MG63 (cell line): Measurements from ENCODE around the gene PLCL1. TPM values are rescaled to one million over a fixed set of nuclear protein-coding genes. Genes with fewer than 3 reads are reported as not detected.

Experiments used
- DNase-seq: peaks from one replicate; pipeline ENCODE4 v3.0.0-alpha.2; 2020
- H3K27me3 ChIP-seq: fragments of 250-450 bp; sonication (Bioruptor Pico); 2 replicates; pipeline ENCODE4 v1.5.1; 2020; ENCODE audit warnings: mild to moderate bottlenecking, moderate library complexity
- H3K36me3 ChIP-seq: fragments of 250-450 bp; sonication (Bioruptor Pico); 2 replicates; pipeline ENCODE4 v1.5.1; 2020; ENCODE audit warnings: mild to moderate bottlenecking, moderate library complexity
- H3K4me3 ChIP-seq: fragments of 250-450 bp; sonication (Bioruptor Pico); 2 replicates; pipeline ENCODE4 v1.5.1; 2020; ENCODE audit warnings: mild to moderate bottlenecking, moderate library complexity
- H3K9me3 ChIP-seq: fragments of 250-450 bp; sonication (Bioruptor Pico); 2 replicates; pipeline ENCODE4 v1.5.1; 2020; ENCODE audit warnings: mild to moderate bottlenecking, moderate library complexity
- total RNA-seq: library from RNA; depleted of rRNA; stranded (reverse); fragments of >200 nt; shearing (Covaris generic); gene quantifications from 2 replicates; pipeline ENCODE4 v1.2.3, GENCODE V29; 2014; ENCODE audit warnings: low replicate concordance

The PLCL1 gene
- total RNA-seq, 1 experiment from 2014 or later = not detected

DNA sequence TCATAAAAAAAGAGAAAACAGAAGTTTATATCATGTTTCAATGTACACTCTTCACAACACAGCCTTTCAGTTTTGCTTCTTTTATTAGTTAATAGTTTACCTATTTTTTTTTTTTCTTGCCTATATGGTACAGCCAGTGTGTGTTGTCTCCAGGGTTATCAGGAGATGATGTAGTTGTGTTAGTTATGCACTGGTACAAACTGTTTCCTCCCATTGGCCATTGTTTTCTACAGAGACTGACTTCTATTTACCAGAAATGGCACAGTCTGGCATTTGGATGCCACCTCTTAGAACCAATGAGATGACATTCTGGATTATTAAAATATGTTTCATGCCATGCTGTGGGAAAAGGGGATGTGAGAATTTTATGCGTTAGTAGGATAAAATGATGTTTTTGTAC is 339.4 kb downstream of the PLCL1 start:
- Histone ChIP-seq H3K4me3 (no peak overlapping the region), H3K36me3 (no peaks in the 10 kb centered on the region), H3K9me3 (no peaks in the 10 kb centered on the region), H3K27me3 (no peaks in the 10 kb centered on the region)
- no peak for DNase-seq

- Histone ChIP-seq H3K27me3 (no peaks in the 10 kb centered on the region), H3K9me3 (no peaks in the 10 kb centered on the region), H3K36me3 (no peaks in the 10 kb centered on the region)
Measured at GRCh38 chr2:198144660-198145059, 340.3 kb downstream of the PLCL1 start.

GRCh38 chr2:198146346-198146940 is 342.1 kb downstream of the PLCL1 start:
- DNase-seq = peak; percentile 1
- Histone ChIP-seq H3K27me3 (no peaks in the 10 kb centered on the region), H3K9me3 (no peaks in the 10 kb centered on the region), H3K4me3 (no peak overlapping the region), H3K36me3 (no peaks in the 10 kb centered on the region)

More at GRCh38 chr2:198144660-198145059, 340.3 kb downstream of the PLCL1 start:
- no peak for DNase-seq
- no peak overlapping the region for H3K4me3 ChIP-seq

DNA sequence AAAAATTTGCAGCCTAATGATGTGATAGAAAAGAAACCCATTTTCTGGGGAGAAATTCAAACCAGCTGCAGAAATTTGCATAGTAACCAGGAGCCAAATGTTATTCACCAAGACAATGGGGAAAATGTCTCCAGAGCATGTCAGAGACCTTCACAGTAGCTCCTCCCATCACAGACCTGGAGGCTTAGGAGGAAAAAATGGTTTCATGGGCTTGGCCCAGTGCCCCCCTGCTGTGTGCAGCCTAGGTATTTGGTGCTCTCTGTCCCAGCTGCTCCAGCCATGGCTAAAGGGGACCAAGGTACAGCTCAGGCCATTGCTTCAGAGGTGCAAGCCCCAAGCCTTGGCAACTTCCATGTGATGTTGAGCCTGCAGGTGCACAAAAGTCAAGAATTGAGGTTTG is 352.9 kb downstream of the PLCL1 start:
- Histone ChIP-seq H3K27me3 (no peaks in the 10 kb centered on the region), H3K9me3 (no peaks in the 10 kb centered on the region), H3K36me3 (no peaks in the 10 kb centered on the region), H3K4me3 (no peak overlapping the region)
- no peak for DNase-seq

GRCh38 chr2:198161151-198161550 is 356.8 kb downstream of the PLCL1 start:
- Histone ChIP-seq H3K9me3 (no peaks in the 10 kb centered on the region), H3K36me3 (no peaks in the 10 kb centered on the region), H3K27me3 (no peaks in the 10 kb centered on the region), H3K4me3 (no peak overlapping the region)
- DNase-seq = no peak

DNA sequence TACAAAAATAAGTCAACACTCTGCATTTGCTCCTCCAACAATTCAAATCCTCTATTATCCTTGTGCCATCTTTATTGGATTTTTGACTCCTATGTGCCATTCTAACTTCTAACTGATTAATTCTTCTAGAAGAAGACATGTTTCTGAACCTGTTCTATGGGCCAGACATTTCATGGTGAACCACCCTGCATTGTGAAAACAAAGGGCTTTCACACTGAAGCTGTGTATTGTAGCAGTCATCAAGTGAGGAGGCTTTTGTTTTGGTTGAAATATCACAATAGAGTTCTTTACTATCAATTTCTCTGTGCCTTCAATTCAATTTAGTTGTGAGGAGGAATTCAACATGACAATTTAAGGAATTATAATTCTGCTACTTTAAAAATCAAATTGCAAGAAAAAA is 357.9 kb downstream of the PLCL1 start:
- Histone ChIP-seq H3K4me3 (no peak overlapping the region), H3K27me3 (no peaks in the 10 kb centered on the region), H3K9me3 (no peaks in the 10 kb centered on the region), H3K36me3 (no peaks in the 10 kb centered on the region)
- DNase-seq = no peak

GRCh38 chr2:198164843-198165242 is 360.4 kb downstream of the PLCL1 start:
- H3K27me3 ChIP-seq = no peaks in the 10 kb centered on the region
- no peaks in the 10 kb centered on the region for H3K36me3 ChIP-seq
- DNase-seq = no peak
- H3K9me3 ChIP-seq = no peaks in the 10 kb centered on the region
- H3K4me3 ChIP-seq = no peak overlapping the region

GRCh38 chr2:198165289-198165688 is 360.9 kb downstream of the PLCL1 start:
- H3K9me3 ChIP-seq = no peaks in the 10 kb centered on the region
- H3K4me3 ChIP-seq = no peak overlapping the region
- H3K27me3 ChIP-seq = no peaks in the 10 kb centered on the region
- no peaks in the 10 kb centered on the region for H3K36me3 ChIP-seq
- DNase-seq = no peak

- Histone ChIP-seq H3K36me3 (no peaks in the 10 kb centered on the region), H3K27me3 (no peaks in the 10 kb centered on the region), H3K4me3 (no peak overlapping the region), H3K9me3 (no peaks in the 10 kb centered on the region)
- no peak for DNase-seq
Measured at GRCh38 chr2:198167346-198167745, 363.0 kb downstream of the PLCL1 start.

- H3K36me3 ChIP-seq = no peaks in the 10 kb centered on the region
- H3K4me3 ChIP-seq = no peak overlapping the region
- no peak for DNase-seq
- no peaks in the 10 kb centered on the region for H3K9me3 ChIP-seq
- no peaks in the 10 kb centered on the region for H3K27me3 ChIP-seq
Measured at GRCh38 chr2:198168651-198169050, 364.3 kb downstream of the PLCL1 start.

DNA sequence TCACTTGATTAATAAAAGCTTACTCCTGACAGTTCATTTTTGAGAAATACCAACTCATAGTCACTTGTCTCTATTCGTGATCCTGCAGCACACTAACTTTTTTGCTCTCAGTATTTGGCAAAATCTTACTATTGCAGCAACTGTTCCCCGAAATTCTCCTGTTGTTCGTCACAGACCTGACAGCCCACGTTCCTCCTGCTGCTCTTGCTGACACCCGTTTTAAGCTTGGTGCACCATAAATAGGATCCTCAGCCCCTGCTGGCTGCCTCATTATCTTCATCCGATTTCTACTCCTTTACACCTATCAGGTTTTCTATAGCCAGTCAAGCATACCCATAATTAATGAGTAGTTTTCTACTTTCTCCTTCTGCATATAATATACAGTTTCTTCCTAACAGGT is 368.8 kb downstream of the PLCL1 start:
- DNase-seq = no peak
- Histone ChIP-seq H3K4me3 (no peak overlapping the region), H3K36me3 (no peaks in the 10 kb centered on the region), H3K27me3 (no peaks in the 10 kb centered on the region), H3K9me3 (no peaks in the 10 kb centered on the region; the same call in 1 of the 2 replicates)

DNA sequence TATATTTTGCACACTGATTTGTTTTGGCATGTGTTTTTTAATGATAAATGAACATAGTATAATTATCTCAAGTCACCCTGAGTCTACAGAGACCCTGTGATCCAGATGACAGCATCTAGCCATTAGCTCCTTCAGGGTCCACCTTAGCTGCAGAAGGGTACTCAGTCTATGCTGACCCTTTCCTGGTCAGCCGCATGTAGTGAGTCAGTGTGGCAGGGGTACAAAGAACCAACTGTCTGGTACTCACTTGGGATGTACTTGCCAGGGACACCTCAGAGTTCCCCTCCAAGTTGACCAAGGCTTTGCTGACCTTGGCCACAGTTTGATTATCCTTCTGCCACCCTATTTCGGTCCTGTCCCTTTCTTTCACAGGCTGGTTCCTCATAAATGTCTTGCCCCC is 369.5 kb downstream of the PLCL1 start:
- H3K36me3 ChIP-seq = no peaks in the 10 kb centered on the region
- peaks cover 4% of the 10 kb centered on the region; the same call in 1 of the 2 replicates for H3K9me3 ChIP-seq
- H3K4me3 ChIP-seq = no peak overlapping the region
- DNase-seq = no peak
- no peaks in the 10 kb centered on the region for H3K27me3 ChIP-seq

- no peaks in the 10 kb centered on the region for H3K36me3 ChIP-seq
- peaks cover 7% of the 10 kb centered on the region; the same call in 1 of the 2 replicates for H3K9me3 ChIP-seq
- no peaks in the 10 kb centered on the region for H3K27me3 ChIP-seq
- no peak for DNase-seq
- H3K4me3 ChIP-seq = no peak overlapping the region
Measured at GRCh38 chr2:198175271-198175670, 370.9 kb downstream of the PLCL1 start.

DNA sequence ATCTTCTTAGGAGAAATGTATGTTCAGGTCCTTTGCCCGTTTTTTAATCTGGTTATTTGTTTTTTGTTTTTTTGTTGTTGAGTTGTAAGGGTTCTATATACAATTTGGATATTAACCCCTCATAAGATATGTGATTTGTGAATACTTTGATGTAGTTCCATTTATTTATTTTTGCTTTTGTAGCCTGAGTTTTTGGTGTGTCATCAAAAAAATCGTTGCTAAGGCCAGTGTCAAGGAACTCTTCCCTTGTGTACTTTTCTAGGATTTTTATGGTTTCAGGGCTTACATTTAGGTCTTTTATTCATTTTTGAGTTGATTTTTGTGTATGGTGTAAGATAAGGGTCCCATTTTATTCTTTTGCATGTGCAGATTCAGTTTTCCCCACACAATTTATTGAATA is 372.6 kb downstream of the PLCL1 start:
- no peak for DNase-seq
- Histone ChIP-seq H3K9me3 (peaks cover 7% of the 10 kb centered on the region; the same call in 1 of the 2 replicates), H3K27me3 (no peaks in the 10 kb centered on the region), H3K4me3 (no peak overlapping the region), H3K36me3 (no peaks in the 10 kb centered on the region)

DNA sequence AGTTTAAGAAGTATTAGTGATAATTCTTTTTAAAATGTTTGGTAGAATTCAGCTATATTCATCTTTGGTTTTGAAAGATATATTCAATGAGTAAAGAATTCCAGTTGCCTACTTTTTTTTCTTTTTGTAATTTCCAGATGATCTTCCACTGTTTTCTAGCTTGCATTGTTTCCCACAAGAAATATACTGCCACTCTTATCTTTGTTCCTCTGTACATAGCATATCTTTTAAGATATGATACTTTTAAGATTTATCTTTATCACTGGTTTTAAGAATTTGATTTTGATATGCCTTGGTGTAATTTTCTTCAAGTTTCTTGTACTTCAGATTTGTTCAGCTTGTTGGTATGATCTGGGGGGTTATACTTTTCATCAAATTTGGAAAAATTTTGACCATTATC is 374.4 kb downstream of the PLCL1 start:
- no peaks in the 10 kb centered on the region for H3K27me3 ChIP-seq
- no peak overlapping the region for H3K4me3 ChIP-seq
- no peak for DNase-seq
- H3K9me3 ChIP-seq = peaks cover 7% of the 10 kb centered on the region; the same call in 1 of the 2 replicates
- H3K36me3 ChIP-seq = no peaks in the 10 kb centered on the region

GRCh38 chr2:198186257-198186656 is 381.9 kb downstream of the PLCL1 start:
- Histone ChIP-seq H3K4me3 (no peak overlapping the region), H3K36me3 (no peaks in the 10 kb centered on the region), H3K27me3 (no peaks in the 10 kb centered on the region), H3K9me3 (no peaks in the 10 kb centered on the region)
- no peak for DNase-seq

GRCh38 chr2:198187841-198188240 is 383.4 kb downstream of the PLCL1 start:
- DNase-seq = no peak
- Histone ChIP-seq H3K4me3 (no peak overlapping the region), H3K36me3 (no peaks in the 10 kb centered on the region), H3K9me3 (no peaks in the 10 kb centered on the region), H3K27me3 (no peaks in the 10 kb centered on the region)

DNA sequence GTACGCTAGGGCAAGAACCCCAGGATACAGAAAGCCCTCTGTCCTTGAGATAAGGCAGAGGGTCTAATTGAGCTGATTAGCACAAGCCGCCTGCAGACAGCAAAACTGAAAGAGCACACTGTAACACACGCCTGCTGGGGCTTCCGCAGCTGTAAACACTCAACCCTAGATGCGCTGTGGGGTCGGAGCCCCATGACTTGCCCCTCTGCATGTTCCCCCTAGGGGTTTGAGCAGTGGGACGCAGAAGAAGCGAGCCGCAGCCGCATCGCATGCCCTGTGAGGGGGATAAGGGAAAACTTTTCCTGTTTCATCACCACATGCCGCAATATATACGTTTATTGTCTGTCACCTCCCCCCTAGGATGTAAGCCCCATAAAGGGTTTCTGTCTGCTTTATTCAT is 384.6 kb downstream of the PLCL1 start:
- H3K9me3 ChIP-seq = no peaks in the 10 kb centered on the region
- DNase-seq = no peak
- H3K27me3 ChIP-seq = no peaks in the 10 kb centered on the region
- H3K4me3 ChIP-seq = no peak overlapping the region
- no peaks in the 10 kb centered on the region for H3K36me3 ChIP-seq

DNA sequence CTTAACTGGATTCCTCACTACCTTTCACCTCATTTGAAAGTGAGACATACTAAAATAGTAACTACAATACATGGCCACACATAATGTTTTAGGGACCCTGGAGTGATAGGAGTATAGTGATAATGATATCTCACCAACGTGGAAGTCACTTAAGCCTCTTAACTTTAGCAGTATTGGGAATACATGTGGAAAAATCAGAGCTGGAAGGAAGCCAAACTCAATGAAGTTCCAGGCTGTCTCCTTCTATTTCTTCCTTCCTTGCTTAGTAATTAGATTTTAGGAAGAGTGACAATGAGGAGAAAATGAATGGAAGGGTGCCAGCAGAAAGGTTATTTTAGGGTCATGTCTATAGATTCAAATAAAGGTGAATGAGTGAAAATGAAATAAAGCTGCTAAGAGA is 387.3 kb downstream of the PLCL1 start:
- Histone ChIP-seq H3K4me3 (no peak overlapping the region), H3K36me3 (no peaks in the 10 kb centered on the region), H3K9me3 (no peaks in the 10 kb centered on the region), H3K27me3 (no peaks in the 10 kb centered on the region)
- DNase-seq = no peak
